HuH-7.5 (cell line): Measurements from ENCODE around the gene ILKAP.

Experiments used
- DNase-seq: peaks from one replicate; pipeline ENCODE4 v3.0.0; 2011; ENCODE audit warnings: low spot score

Gene ILKAP

GRCh38 chr2:238163481-238164198 lies 39.9 kb downstream of the ILKAP start:
- DNase-seq: peak; percentile 5

DNA sequence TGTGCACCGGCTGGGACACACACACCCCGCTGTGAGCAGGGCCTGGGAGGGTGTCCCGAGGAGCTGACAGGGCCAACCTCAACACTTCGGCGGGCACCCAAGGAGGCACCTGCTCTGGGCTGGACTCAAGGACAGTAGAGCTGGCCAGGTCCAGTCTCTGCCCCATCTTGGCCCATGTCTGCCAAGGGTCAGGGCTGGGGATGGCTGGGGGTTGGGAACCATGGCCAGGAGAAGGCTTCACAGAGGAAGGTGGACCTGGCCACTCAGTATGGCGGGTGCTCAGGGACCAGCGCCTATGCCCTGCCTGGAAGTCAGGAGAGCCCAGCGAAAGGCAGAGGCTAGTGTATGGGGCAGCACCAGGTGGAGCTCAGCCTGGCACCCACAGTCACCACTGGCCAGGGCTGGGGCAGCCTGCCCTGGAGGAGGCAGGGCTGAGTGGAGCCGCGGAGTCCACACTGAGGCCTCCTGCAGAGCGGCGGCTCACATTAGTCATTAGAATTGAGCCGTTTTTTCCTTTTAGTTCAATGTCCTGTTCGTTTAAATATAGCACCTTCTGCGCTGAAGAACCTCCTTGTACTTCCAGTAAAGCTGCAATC lies 40.6 kb downstream of the ILKAP start:
- peak; percentile 10 for DNase-seq

- DNase-seq: peak; percentile 11
Measured at GRCh38 chr2:238162251-238162845, 41.1 kb downstream of the ILKAP start.

GRCh38 chr2:238161291-238162051 lies 42.0 kb downstream of the ILKAP start:
- DNase-seq: no peak

DNA sequence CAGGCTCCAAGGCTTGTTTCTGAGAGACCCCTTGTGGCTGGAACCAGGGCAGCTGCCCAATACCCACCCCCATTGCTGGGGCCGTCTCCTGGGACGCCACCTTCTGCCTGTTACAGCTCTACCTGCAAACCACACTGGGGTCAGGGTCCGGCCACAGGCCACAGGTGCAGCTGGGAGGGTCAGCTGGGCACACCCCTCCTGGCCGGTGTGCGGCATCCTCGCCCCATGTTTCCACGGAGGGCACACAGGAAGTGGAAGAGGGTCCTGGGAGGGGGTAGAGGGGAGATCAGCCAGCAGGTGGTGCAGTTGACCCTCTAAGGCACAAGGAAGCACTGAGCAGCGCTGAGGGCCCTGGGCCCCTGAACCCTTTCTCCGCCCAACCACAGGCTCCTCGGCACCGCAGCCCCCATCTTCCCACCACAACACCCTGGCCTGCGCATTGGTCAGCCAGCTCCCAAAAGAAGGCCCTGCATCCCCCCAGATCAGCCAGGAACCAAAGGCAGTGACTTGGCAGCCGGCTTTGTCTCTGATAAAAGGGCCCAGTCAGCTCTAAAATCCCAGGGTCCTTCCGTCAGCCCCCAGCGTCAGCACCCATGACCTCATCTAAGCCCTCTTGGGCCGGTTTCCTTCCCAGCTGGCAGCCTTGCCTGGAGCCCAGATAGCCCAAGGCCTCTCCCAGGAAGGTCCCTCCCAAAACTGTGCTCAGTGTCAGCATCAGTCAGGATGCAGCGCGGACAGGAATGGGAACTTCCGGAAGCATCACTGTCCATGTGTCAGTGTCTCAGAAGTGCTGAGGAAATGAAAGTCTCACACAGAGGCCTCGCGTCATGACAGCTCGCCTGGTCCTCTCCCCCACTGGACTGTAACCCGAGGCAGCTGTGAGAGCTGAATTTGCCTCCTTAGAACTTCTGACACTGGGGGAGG lies 43.0 kb downstream of the ILKAP start:
- DNase-seq: peak; percentile 68

- DNase-seq: no peak
Measured at GRCh38 chr2:238159661-238160205, 43.8 kb downstream of the ILKAP start.

GRCh38 chr2:238159071-238159539 lies 44.4 kb downstream of the ILKAP start:
- DNase-seq: peak; percentile 79

DNA sequence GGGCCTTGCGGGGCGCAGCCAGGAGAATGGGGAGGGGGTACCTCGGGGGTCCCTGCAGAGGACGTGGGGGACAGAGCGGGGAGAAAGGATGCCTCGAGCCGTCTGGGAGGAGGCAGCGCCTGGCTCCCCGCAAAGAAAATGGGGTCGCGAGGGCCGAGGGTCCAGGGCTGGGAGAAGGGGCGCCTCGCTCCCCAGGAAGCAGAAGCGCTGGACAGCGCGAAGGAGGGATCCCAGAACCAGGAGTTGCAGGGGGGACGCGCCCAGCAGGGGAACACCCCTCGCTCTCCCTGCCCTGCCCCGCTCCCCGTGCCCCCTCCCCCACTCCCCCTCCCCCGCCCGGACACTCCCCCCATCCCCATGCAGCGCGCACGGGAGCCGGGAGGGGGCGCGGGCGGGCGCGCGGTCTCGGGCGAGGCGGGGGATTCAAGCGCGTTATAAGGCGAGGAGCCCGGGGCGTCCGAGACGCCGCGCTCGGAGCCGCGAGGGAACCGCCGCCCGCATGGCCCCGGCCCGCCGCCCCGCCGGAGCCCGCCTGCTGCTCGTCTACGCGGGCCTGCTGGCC lies 44.9 kb downstream of the ILKAP start, which contains the start of gene ERFE:
TSS of gene ERFE (plus strand) at position 462 of the 562 bp plus-strand sequence. CDS start at position 500, 38 bp downstream.
- DNase-seq: peak; percentile 93

DNA sequence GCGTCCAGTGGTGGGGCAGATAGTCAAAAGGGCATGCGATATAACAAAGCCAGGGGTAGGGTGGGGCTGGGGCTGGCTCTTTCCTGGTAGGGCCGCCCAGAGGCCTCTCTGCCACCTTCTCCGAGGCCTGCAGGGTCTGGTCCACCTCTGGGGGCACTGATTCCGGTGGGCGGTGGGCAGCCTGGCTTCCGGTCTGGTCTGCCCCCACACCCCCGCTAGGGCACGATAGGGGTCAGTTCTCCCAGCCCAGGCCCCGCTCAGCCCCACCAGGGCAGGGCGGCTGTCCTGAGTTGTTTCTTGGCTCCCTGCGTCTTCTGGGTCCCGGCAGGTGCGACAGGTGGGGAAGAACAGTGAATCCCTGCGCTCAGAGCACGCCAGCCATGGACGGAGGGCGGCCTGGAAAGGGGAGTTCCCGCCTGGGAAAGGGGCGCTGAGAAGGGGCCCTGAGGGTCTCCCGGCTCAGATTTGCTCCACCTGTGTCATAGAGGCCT lies 45.4 kb downstream of the ILKAP start:
- no peak for DNase-seq

DNA sequence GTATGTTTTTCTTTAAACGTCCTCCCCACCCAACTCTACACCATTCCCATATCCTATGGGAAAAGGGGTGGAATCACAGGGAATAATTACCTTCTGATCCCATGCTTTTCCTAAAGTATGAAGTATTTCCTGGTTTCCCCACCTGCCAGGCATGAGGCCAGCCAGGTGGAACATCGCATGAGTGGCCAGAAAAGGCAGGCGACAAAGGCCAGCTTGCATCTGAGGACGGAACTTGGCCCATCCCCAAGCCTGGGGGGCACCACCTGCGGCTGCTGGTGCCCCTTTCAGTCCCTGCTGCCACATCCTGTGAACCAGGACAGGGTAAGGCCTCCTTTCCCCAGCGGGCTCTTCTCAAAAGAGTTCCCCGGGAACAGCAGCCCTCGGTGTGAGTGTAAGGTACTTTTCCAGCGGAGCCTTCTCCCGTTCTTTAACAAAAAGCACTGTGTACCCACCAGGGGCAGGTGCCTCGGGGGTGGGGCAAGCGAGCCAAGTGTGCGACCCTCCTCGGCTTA lies 45.9 kb downstream of the ILKAP start:
- no peak for DNase-seq

- DNase-seq: no peak
Measured at GRCh38 chr2:238155761-238156694, 47.5 kb downstream of the ILKAP start.

DNA sequence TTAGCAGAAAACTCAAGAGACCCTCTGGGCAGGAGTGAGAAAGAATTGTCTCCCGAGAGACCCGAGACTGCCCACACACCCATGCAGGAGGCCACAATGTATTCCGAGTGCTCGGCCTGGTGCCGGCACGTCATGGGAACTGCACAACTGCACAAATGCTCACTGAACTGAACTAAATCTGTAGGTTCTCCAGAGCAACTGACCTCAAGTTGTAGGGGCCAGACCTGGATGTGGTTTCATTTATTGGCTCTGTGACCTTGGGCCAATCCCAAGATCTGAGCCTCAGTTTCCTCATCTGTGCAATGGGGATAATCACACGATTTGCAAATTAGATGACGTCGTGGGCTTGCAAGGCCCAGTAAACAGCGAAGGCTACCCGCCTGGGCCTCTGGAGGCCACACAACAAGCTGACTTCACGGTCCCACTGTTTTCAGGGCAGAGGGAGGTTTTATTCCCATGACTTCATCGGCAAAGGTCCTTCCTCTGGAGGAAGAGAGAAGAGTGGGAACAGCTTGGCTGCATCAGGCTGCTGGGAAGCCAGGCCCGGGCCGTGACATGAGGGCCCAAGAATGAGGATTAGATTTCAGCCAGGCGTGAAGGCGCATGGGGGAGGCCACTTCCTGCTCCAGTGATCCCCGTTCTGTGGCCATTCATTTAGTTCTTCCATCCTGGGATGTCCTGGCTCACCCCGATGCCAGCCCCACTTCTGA lies 48.3 kb downstream of the ILKAP start:
- DNase-seq: no peak

DNA sequence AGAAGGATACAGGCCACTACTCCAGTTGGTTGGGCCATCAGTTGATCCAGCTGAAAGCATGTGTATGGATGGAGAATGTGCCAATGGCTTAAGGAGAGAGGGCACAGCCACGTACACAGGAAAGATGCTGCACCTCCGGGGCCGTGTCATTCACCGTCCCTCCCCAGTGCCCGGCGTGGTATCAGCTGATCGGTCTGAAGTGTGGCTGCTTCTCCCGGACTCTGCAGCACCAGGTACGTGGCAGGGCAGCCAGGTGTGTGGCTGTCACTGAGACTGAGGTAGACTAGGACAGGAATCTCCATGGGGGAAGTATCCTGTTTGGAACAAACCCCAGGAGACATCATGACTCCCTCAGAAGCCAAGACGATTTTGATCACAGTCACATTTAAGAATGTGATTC lies 48.9 kb downstream of the ILKAP start:
- no peak for DNase-seq

- no peak for DNase-seq
Measured at GRCh38 chr2:238152771-238153688, 50.5 kb downstream of the ILKAP start.

- no peak for DNase-seq
Measured at GRCh38 chr2:238151628-238152235, 51.8 kb downstream of the ILKAP start.

GRCh38 chr2:238151205-238151604 lies 52.3 kb downstream of the ILKAP start:
- DNase-seq: no peak

GRCh38 chr2:238150686-238151085 lies 52.8 kb downstream of the ILKAP start:
- DNase-seq: no peak
